GM12875 (cell line): ENCODE data around the gene FBN2.

Experiments used
- H3K4me3 ChIP-seq: one replicate; pipeline ENCODE4 v1.5.1; 2011; ENCODE audit warnings: low read depth, low read length, control low read depth
- TF ChIP-seq, protein P1 (sequence below): IDR thresholded peaks from 2 replicates; pipeline ENCODE4 v1.5.1; 2011; ENCODE audit warnings: low read depth, mild to moderate bottlenecking, control low read depth, inconsistent platforms, low read length, moderate library complexity, borderline replicate concordance; ENCODE audit not compliant: insufficient read depth

The FBN2 gene

DNA sequence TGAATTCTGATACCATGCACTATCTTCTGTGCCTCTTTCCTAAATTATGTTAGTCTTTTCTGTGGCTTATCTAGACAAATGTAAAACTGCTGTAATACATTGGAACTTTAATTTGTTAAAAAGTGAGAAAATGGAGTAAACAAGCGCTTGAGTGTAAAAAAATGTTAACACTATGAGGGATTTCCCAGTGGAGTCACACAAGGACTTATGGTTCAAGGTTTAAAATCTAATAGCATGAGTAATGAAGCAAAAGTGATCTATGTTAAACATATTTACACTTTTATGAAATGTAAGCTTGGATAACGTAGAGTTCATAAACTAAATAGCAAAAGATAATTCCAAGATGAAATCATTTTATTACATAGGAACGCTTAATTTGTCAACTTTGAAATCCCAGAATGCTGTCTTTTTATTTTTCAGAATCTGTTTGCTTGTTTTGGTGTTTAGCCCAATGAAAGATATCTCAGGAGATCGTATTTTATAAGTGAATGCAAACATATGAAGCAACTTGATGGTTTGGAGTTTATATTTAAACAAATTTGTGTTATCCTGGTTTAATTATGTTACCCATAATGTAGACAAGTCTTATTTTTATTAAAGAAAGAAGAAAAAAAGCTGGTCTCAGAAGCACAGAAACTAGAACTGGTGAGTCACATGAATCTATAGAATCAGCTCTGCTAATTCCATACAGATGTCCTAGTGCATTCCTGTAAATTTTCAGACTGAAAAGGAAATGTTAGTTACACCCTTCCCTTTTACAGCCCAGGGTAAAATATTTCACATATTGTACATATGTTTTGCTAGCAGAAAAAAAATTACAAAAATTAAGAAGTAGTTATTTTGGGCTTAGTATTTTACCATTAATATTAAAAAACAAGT lies 34.2 kb upstream of the FBN2 start:
- TF ChIP-seq, protein P1, sequence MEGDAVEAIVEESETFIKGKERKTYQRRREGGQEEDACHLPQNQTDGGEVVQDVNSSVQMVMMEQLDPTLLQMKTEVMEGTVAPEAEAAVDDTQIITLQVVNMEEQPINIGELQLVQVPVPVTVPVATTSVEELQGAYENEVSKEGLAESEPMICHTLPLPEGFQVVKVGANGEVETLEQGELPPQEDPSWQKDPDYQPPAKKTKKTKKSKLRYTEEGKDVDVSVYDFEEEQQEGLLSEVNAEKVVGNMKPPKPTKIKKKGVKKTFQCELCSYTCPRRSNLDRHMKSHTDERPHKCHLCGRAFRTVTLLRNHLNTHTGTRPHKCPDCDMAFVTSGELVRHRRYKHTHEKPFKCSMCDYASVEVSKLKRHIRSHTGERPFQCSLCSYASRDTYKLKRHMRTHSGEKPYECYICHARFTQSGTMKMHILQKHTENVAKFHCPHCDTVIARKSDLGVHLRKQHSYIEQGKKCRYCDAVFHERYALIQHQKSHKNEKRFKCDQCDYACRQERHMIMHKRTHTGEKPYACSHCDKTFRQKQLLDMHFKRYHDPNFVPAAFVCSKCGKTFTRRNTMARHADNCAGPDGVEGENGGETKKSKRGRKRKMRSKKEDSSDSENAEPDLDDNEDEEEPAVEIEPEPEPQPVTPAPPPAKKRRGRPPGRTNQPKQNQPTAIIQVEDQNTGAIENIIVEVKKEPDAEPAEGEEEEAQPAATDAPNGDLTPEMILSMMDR, result no peak
- no peak overlapping the region for H3K4me3 ChIP-seq

DNA sequence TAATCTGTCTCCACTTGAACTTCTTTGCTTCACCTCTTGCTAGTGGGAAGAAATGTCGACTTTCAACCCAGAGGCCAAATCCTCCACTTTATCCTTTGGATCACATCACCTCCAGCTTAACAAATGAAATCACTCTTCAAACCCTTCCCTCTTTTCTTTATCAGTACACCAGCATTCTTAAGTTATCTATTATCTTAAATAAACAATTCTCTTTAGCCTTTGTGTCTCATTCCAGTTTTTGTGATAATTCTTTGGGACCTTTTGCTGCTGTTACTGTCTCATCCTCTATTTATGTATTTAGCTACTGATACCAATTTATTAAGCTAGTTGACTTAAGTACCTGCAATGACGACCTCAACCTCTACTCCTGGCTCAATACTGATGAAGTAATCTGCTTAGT lies 28.1 kb upstream of the FBN2 start:
- no peak overlapping the region for H3K4me3 ChIP-seq
- TF ChIP-seq, protein P1, result no peak

DNA sequence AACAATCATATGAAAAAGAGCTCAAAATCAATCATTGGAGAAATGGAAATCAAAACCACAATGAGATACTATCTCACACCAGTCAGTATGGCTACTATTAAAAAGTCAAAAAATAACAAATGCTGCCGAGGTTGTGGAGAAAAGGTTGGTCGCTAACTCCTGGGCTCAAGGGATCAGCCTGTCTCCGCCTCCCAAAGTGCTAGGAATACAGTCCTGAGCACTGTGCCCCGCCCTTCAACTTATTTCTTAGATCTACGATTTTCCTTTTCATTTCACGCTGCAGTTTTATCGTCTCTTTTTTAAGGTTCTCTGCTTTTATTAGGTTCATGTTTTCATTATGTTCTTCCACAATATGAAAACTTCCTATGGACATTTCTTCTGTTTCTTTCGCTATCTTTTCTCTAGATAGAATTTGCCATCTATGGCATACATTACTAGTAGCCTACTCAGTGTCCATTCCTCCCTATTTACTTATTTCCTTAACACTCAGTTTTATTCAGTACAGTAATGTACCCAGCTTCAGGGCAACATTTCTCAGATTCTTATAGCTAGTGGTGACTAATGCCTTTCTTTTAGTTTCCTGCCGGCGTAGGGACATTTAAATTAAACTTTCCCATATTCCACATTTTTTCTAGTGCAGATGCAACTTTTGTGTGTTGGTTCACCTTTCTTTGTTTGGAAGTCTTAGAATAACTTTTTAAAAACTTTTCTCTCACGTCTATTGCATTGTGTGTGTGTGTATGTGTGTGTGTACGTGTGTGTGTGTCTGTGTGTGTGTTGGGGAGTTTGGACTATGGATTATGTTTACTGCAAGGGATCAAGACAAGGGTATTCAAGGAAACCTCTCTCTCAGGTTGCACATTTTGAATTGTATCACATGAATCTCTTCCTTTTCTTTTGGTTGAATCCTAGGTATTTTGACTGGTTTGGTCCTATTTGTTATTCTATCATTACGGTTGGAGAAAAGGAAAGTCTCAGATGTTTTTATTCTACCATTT lies 21.6 kb upstream of the FBN2 start:
- TF ChIP-seq, protein P1, result no peak
- no peak overlapping the region for H3K4me3 ChIP-seq

DNA sequence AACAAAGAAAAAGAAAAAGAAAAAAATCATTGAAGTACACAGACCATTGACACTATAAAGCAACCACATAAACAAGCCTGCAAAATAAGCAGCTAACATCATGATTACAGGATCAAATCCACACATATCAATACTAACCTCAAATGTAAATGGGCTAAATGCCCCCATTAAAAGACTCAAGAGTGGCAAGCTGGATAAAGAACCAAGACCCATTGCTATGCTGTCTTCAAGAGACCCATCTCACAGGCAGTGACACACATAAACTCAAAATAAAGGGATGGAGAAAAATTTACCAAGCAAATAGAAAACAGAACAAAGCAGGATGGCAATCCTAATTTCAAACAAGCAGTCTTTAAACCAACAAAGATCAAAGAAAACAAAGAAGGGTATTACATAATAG lies 15.7 kb upstream of the FBN2 start:
- H3K4me3 ChIP-seq, result no peak overlapping the region
- TF ChIP-seq, protein P1, result no peak

DNA sequence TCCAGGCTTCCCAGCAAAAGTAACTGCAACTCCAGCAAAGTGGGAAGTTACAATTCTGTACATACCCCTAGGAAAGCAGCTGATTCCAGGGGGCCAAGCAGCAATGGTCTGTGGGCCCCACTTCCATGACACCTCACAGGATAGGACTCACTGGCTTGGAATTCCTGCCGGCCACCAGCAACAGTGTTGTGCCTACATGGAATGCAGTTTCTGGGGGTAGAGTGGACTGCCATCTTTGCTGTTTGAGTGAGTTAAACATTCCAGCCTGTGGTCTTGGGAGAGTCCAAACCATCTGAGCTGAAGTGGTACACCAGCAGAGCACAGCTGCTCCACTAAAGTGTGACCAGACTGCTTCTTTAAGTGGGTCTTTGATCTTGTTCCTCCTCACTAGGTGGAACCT lies 13.4 kb upstream of the FBN2 start:
- TF ChIP-seq, protein P1, result no peak
- no peak overlapping the region for H3K4me3 ChIP-seq

DNA sequence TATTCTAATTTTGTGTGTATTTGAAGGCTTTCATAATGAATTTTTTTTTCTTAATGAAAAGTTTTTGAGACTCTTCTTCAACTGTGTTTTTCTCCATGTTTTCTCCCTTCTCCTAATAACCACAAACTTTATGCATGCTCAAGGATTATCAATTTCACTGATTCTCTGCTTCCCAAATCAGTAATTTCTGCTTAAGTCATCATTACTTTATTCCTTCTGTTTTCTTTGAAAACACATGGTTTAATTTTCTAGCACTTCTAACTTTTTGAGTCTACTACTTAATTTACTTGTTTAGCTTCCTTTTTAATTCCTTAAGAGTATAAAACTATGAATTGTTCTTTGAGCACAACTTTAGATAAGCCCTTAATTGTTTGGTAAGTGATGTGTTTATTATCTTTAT lies 11.5 kb upstream of the FBN2 start:
- TF ChIP-seq, protein P1, result no peak
- no peak overlapping the region for H3K4me3 ChIP-seq
